Mammary epithelial cell (primary cell): ENCODE results near the gene ZNF143.

Source experiments
- CTCF ChIP-seq, 2 donors: IDR thresholded peaks in 1 of 2; conservative IDR thresholded peaks in 1 of 2; 2 replicates each; pipeline ENCODE4 v1.5.1; 2011 to 2012; ENCODE audit warnings: inconsistent platforms in 2 of 2, low read length in 2 of 2, mild to moderate bottlenecking in 2 of 2, control low read depth in 1 of 2, low read depth in 1 of 2; ENCODE audit not compliant: insufficient read depth in 1 of 2; ENCODE audit errors: extremely low read depth in 1 of 2
- EZH2 ChIP-seq: IDR thresholded peaks from 2 replicates; pipeline ENCODE4 v1.6.1; 2012; ENCODE audit warnings: low read length, inconsistent platforms, borderline replicate concordance

GRCh38 chr11:9538548-9538947 lies 77.7 kb downstream of the ZNF143 start:
- TF ChIP-seq EZH2 (no peak), CTCF (conservative IDR thresholded peaks at IDR 0.05 in 1 of 2, IDR thresholded peaks at IDR 0.05 in 1 of 2; ENCODE audit: extremely low read depth in 1 of 2, insufficient read depth in 1 of 2, low read depth in 1 of 2, low read length in 2 of 2) (no peak)
